HepG2 (cell line): ENCODE results near the gene TSSK6. TPM values are rescaled to one million over a fixed set of nuclear protein-coding genes. Genes with fewer than 3 reads are reported as not detected.

Source experiments
- FOXO4 ChIP-seq: sonication (generic); formaldehyde crosslinking; conservative IDR thresholded peaks from 2 replicates; pipeline ENCODE4 v1.8.1; 2023; ENCODE audit warnings: missing genetic modification reagents
- GZF1 ChIP-seq: sonication (generic); formaldehyde crosslinking; IDR thresholded peaks from 2 replicates; pipeline ENCODE4 v1.5.1; 2020; ENCODE audit warnings: mild to moderate bottlenecking, missing genetic modification reagents
- HNF1B ChIP-seq: sonication (generic); formaldehyde crosslinking; IDR thresholded peaks from 2 replicates; pipeline ENCODE4 v1.5.1; 2020; ENCODE audit warnings: mild to moderate bottlenecking, moderate library complexity, missing genetic modification reagents
- MTA3 ChIP-seq: sonication (generic); formaldehyde crosslinking; IDR thresholded peaks from 2 replicates; pipeline ENCODE4 v1.4.0; 2020; ENCODE audit warnings: missing genetic modification reagents
- NFATC3 ChIP-seq: sonication (generic); formaldehyde crosslinking; IDR thresholded peaks from 2 replicates; pipeline ENCODE4 v1.5.1; 2020; ENCODE audit warnings: mild to moderate bottlenecking, missing genetic modification reagents
- RERE ChIP-seq: IDR thresholded peaks from 2 replicates; pipeline ENCODE4 v1.6.1; 2016; ENCODE audit warnings: low read depth, missing genetic modification reagents, missing compliant biosample characterization
- RFXANK ChIP-seq: IDR thresholded peaks from 2 replicates; pipeline ENCODE4 v1.6.1; 2016
- SP4 ChIP-seq: sonication (generic); formaldehyde crosslinking; IDR thresholded peaks from 2 replicates; pipeline ENCODE4 v1.8.1; 2023; ENCODE audit warnings: mild to moderate bottlenecking, missing genetic modification reagents
- ZBTB39 ChIP-seq: sonication (generic); formaldehyde crosslinking; IDR thresholded peaks from 2 replicates; pipeline ENCODE4 v1.5.0; 2020; ENCODE audit warnings: missing genetic modification reagents
- ZNF10 ChIP-seq: sonication (generic); formaldehyde crosslinking; IDR thresholded peaks from 2 replicates; pipeline ENCODE4 v1.4.0; 2020; ENCODE audit warnings: mild to moderate bottlenecking, low read depth, missing genetic modification reagents, borderline replicate concordance
- ZNF232 ChIP-seq: sonication (generic); formaldehyde crosslinking; IDR thresholded peaks from 2 replicates; pipeline ENCODE4 v1.4.0; 2020; ENCODE audit warnings: missing genetic modification reagents, borderline replicate concordance
- ZNF441 ChIP-seq: sonication (generic); formaldehyde crosslinking; IDR thresholded peaks from 2 replicates; pipeline ENCODE4 v1.7.0; 2021; ENCODE audit warnings: missing genetic modification reagents, borderline replicate concordance
- ZNF468 ChIP-seq: sonication (generic); formaldehyde crosslinking; IDR thresholded peaks from 2 replicates; pipeline ENCODE4 v1.8.0; 2022; ENCODE audit warnings: mild to moderate bottlenecking, moderate library complexity, missing genetic modification reagents
- ZNF556 ChIP-seq: sonication (generic); formaldehyde crosslinking; IDR thresholded peaks from 2 replicates; pipeline ENCODE4 v1.4.0; 2020; ENCODE audit warnings: mild to moderate bottlenecking, missing genetic modification reagents, borderline replicate concordance
- ZNF563 ChIP-seq: sonication (generic); formaldehyde crosslinking; IDR thresholded peaks from 2 replicates; pipeline ENCODE4 v1.8.0; 2022; ENCODE audit warnings: mild to moderate bottlenecking, moderate library complexity, missing genetic modification reagents
- ZNF691 ChIP-seq: sonication (generic); formaldehyde crosslinking; IDR thresholded peaks from 2 replicates; pipeline ENCODE4 v1.4.0; 2020; ENCODE audit warnings: missing genetic modification reagents, low read depth, mild to moderate bottlenecking, borderline replicate concordance
- ZNF777 ChIP-seq: sonication (generic); formaldehyde crosslinking; IDR thresholded peaks from 2 replicates; pipeline ENCODE4 v1.4.0; 2020; ENCODE audit warnings: missing genetic modification reagents
- polyA plus RNA-seq, 8 experiments: library from polyadenylated mRNA; depleted of rRNA in 3 of 8; stranded (reverse) in 7 of 8; unstranded in 1 of 8; fragments of >200 nt; fragmentation: Illumina TruSeq in 4 of 8; extraction: Trizol in 4 of 8; gene quantifications; 2 replicates each; pipeline versions ENCODE4 v1.2.1 to v1.2.3, GENCODE V29; 2011 to 2016; ENCODE audit warnings: low read depth in 4 of 8, missing spikeins in 1 of 8, mixed read lengths in 1 of 8; ENCODE audit not compliant: insufficient read depth in 1 of 8
- total RNA-seq, 5 experiments: library from RNA; depleted of rRNA; stranded (reverse); fragments of >200 nt; fragmentation: Illumina TruSeq; extraction: Trizol; gene quantifications; 2 replicates each; pipeline ENCODE4 v1.2.3, GENCODE V29; 2016; ENCODE audit warnings: low read depth in 1 of 5

The TSSK6 gene
- total and polyA plus RNA-seq, 2 of the 13 experiments (the other 11 are each of a cell fraction or from before 2014, with no cell fraction given) = 0.71 to 1.2 TPM

GRCh38 chr19:19515642-19516519 lies 533 bp upstream of the TSSK6 start, which contains the start of gene NDUFA13 (continued):
- TF ChIP-seq RERE (CRISPR knock-in tag) (no peak), HNF1B (CRISPR knock-in tag) (peak; percentile 51; the same call in 1 of the 2 replicates), FOXO4 (CRISPR knock-in tag) (no peak), NFATC3 (CRISPR knock-in tag) (0 out of 2 replicates have a peak, but pooled peaks have one; percentile 38), ZNF777 (CRISPR knock-in tag) (peak; percentile 71), ZNF691 (CRISPR knock-in tag) (peak; percentile 88; the same call in 1 of the 2 replicates), ZNF468 (CRISPR knock-in tag) (no peak), ZNF556 (CRISPR knock-in tag) (peak; percentile 86), ZNF563 (CRISPR knock-in tag) (peak; percentile 86; the same call in 1 of the 2 replicates), MTA3 (CRISPR knock-in tag) (no peak), SP4 (no peak), RFXANK (CRISPR knock-in tag) (no peak), ZNF10 (CRISPR knock-in tag) (no peak), ZNF232 (peak; percentile 67; the same call in 1 of the 2 replicates), GZF1 (CRISPR knock-in tag) (no peak), ZNF441 (CRISPR knock-in tag) (peak; percentile 64), ZBTB39 (CRISPR knock-in tag) (no peak; the same call in 1 of the 2 replicates)
